ENCODE results near the gene SSBP2.

The SSBP2 gene

GRCh38 chr5:81577091-81577490, 173.8 kb downstream of the SSBP2 start:
- DNase-seq, result no peak

DNA sequence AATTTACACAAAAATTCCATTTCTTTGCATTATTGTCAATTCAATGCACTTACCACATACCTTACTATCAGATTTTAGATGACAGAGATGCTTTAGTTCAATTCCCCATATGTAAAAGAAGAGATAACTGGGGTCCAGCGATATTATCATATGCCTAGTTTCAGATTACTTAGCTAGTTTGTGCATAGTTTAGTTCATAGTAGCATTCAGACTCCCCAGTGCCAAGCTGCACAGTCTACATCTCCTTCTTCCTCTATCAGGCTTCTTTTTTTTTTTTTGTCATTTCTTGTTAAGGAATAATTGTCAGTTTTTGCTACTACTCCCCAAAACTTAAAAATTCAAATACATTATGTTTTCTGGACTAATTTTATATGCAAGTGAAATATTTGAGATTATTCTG, 175.0 kb downstream of the SSBP2 start:
- DNase-seq, result no peak

DNA sequence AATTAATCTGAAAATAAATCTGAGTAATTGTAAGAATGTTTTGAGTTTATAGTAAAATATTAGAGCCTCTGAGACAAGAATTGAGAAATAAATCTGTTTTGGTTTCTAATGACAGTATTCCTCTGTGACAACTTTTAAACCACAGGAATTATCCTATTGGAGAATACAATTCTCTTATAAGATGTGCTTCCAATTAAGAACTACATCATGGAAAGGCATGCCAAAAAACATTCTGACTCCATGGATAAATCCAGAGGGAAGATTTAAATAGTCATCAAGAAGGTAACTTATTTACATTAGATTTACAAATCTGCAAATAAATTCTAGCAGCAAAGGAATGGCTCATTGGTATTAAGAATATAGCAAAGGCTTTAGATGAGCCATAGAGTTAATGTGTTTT, 178.7 kb downstream of the SSBP2 start:
- DNase-seq, result no peak

- no peak for DNase-seq
Observed at GRCh38 chr5:81558188-81558587, 192.7 kb downstream of the SSBP2 start.

DNA sequence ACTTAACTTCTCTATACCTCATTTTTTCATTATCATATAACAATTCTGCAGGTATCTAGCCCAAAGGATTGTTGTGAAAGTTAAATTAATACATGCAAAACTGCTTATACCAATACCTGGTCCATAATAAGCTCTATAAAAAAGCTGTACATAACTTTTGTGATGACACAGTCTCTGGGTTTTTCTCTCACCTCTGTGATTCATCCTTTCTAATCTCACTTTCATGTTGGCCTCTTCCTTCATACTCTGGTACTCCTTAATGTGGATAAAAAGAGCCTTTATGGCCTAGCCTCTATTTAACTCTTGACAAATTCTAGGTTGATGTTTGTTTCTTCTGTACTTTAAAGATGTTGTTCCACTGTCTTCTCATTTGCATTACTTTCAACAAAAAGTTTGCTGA, 194.1 kb downstream of the SSBP2 start:
- DNase-seq, result no peak

DNA sequence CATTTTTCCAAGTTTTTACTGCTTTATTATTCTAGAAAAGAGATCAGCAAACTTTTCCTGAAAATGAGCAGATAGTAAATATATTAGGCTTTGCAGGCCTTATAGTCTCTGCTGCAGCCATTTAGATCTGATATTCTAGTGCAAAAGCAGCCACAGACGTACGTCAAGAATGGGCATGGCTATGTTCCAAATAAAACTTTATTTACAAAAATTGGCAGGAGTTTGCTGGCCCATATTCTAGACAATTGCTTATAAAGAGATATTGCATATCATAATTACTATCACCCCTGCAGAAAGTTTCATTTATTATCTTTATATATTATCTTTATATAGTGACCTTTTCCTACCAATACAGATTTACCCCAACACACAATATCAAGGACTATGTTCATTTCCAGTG, 195.0 kb downstream of the SSBP2 start:
- DNase-seq, result no peak

- no peak for DNase-seq
Observed at GRCh38 chr5:81554647-81555046, 196.2 kb downstream of the SSBP2 start.

GRCh38 chr5:81553567-81554212, 197.2 kb downstream of the SSBP2 start:
- no peak for DNase-seq

DNA sequence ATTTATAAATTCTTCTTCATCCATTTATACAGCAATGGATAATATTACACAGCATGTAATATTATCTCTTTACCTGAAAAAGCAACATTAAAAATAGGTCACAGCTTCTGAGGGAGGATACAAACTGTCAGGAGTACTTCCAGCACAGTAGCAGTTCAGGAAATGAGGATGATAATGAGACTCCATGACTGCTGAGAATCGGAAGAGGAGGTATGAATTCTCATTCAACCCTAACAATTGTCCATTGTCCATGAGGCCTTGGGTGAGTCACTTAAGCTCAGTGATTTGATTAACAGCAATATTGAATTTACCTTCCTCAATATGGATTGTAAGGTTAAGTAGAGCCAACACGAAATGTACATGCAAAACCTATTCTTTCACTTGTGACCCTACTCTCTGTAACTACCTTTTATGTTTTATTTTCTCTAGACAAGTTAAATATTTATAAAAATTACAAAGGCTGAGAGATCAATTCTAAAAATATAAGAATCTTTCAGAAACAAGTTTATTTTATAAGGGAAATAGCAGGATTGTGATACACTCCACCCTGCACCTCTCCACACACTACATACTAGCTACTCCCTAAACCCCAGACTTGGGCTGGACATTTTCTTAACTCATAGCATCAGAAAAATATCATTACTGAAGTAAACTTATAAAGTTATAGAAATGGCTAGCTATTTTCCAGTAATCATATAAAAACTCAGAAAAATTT, 197.9 kb downstream of the SSBP2 start:
- no peak for DNase-seq

DNA sequence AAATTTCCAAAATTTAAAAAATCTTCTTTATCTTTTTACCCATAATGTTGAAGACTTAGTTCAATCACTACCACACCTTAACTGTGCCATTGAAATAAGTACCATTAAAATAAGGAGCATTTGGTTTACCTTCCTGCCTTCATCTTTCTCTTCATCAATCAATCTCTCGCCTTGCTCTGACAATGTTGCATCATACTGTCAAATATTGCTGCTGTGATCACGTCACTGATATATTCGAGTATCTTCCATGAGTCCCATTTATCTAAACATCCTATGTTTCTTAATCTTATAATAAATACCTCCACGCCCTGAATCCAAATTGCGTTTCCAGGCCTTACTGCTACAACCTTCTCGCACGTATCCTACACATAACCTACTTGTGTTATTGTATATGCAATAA, 201.8 kb downstream of the SSBP2 start:
- DNase-seq, result no peak

- no peak for DNase-seq
Observed at GRCh38 chr5:81547001-81547400, 203.9 kb downstream of the SSBP2 start.

DNA sequence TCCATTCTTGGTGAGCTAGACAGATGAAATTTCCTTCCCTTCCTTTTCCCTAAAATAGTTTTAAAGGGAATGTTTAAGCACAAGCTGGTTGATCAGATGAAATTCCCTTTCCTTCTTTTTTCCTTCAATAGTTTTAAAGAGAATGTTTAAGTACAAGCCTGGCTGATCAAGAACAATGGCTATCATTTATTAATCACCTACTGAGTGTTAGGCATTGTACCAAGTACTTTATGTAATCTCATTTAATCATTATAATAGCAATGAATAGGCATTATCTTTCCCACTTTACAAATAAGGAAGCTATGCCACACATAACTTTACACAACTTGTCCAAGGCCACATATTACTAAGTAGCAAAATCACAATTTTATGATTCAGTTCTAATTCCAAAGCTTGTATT, 205.0 kb downstream of the SSBP2 start:
- no peak for DNase-seq

- DNase-seq, result no peak
Observed at GRCh38 chr5:81544351-81545018, 206.4 kb downstream of the SSBP2 start.

- DNase-seq, result no peak
Observed at GRCh38 chr5:81542242-81542641, 208.7 kb downstream of the SSBP2 start.

DNA sequence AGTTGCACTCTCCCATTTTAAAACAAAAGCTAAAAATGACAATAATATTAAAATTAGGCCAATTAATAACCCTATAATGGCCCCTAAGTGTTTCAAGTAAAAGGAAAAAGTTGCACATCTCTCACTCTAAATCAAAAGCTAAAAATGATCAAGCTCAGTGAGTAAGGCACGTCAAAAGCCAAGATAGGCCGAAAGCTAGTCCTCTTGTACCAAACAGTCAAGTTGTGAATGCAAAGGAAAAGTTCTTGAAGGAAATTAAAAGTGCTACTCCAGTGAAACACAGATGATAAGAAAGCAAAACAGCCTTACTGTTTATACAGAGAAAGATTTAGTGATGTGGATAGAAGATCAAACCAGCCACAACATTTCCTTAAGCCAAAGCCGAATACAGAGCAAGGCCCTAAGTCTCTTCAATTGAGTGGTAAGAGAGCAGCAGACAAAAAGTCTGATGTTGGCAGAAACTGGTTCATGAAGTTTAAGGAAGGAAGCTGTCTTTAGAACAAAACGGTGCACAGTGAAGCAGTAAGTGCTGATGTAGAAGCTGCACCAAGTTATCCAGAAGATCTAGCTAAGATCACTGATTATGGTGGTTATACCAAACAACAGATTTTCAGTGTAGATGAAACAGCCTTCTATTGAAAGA, 212.9 kb downstream of the SSBP2 start:
- no peak for DNase-seq

DNA sequence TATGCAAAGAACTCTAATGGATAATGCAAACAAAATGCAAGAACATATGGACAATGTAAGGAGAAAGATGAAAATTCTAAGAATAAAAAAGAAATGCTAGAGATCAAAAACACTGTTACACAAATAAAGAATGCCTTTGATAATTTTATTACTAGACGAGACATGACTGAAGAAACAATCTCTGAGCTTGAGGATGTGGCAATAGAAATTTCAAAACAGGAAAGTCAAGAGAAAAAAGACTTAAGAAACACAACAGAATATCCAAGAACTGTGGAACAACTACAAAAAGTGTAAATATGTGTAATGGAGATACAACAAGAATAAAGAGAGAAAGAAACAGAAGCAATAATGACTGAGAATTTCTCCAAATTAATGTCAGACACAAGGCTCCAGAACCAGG, 216.5 kb downstream of the SSBP2 start:
- no peak for DNase-seq

DNA sequence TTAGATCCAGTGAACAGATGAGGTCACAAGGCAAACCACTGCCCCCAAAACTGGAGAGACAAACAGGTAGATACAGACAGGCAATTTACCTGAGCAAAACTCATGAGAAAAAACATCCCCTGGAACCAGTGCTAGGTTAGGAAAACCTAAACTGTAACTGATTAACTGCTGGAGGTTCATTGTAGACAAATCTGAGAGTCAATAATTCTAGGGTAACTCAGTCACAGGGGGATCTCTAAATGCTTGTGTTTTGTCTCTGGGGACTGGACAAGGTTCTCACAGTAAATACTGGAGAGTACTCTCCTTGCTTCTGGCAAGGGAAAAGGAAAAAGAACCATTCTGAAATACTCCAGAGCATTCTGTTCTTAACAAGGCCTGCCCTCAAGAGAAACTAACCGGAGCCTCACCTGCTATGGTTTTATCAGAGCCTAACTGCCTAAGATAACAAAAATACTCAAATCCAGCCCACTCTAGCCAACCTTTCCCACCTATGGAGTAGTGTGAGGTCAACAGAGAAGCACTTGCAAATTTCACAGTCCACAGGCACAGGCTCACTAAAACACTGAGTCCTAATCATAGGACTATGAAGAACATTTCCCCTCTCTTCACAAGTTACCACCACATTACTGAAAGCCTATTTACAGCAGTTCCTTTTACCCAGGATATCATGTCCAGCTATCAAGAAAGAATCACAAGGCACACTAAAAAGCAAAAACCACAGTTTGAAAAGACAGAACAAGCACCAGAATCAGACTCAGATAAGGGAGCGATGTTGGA, 217.1 kb downstream of the SSBP2 start:
- DNase-seq, result no peak

GRCh38 chr5:81530919-81531318, 220.0 kb downstream of the SSBP2 start:
- no peak for DNase-seq

- no peak for DNase-seq
Observed at GRCh38 chr5:81525690-81526089, 225.2 kb downstream of the SSBP2 start.

DNA sequence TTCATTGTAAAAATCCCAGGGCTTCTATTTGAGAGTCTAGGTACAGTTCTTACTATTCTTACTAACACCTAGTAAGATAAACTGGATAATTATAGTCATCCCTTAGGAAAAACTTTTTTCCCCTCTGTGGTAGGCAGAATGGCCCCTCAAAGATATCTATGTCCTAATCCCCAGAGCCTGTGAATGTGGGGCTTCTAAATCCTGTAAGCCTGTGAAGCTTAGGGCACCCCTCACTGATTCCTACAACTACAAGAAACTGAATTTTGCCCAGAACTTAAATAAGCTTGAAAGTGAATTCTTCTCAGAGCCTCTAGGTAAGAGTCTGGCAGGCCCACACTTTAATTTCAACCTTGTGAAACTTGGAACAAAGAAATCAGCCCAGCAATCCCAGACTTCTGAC, 226.9 kb downstream of the SSBP2 start:
- DNase-seq, result no peak

- no peak for DNase-seq
Observed at GRCh38 chr5:81522571-81522970, 228.3 kb downstream of the SSBP2 start.

- no peak for DNase-seq
Observed at GRCh38 chr5:81520769-81521168, 230.1 kb downstream of the SSBP2 start.
